ENCODE results near the gene DENND5B.
"Not testable (repeated sequence)": the region's sequence is repeated elsewhere in the genome, so short reads cannot be mapped to it uniquely, and the experiment has no call there.

DENND5B gene

DNA sequence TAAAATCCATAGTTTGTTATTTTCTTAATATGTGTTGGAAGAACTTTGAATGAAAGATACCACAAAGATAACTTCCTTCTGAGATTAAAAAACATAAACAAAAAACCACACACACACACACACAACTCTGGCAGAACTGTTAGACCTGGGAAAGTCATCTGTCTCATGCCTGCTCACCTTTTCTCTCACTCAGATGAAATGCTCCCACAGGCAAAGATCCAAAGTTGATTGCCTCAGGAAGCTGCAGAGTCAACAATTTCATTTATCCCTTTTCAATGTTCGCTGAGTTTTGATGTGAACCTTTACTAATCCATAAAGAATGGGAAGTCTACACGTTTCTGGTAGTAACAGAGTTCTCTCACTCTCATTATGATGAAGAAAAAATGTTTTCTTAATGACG lies 112.0 kb downstream of the DENND5B start:
- H2AFZ ChIP-seq (ENCODE audit: low read depth, low read length) = no peak overlapping the region
- no peak overlapping the region for H3K4me3 ChIP-seq (ENCODE audit: low read length)
- H3K4me1 ChIP-seq (ENCODE audit: low read length) = peaks cover 14% of the 10 kb centered on the region
- H3K27ac ChIP-seq (ENCODE audit: low read length) = no peak overlapping the region
- TF ChIP-seq EZH2phosphoT487 (IDR thresholded peaks at IDR 0.05; ENCODE audit: low read depth) = no peak
- TF ChIP-seq, protein P1, sequence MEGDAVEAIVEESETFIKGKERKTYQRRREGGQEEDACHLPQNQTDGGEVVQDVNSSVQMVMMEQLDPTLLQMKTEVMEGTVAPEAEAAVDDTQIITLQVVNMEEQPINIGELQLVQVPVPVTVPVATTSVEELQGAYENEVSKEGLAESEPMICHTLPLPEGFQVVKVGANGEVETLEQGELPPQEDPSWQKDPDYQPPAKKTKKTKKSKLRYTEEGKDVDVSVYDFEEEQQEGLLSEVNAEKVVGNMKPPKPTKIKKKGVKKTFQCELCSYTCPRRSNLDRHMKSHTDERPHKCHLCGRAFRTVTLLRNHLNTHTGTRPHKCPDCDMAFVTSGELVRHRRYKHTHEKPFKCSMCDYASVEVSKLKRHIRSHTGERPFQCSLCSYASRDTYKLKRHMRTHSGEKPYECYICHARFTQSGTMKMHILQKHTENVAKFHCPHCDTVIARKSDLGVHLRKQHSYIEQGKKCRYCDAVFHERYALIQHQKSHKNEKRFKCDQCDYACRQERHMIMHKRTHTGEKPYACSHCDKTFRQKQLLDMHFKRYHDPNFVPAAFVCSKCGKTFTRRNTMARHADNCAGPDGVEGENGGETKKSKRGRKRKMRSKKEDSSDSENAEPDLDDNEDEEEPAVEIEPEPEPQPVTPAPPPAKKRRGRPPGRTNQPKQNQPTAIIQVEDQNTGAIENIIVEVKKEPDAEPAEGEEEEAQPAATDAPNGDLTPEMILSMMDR (IDR thresholded peaks at IDR 0.05; ENCODE audit: low read depth, low read length) = no peak
- H4K20me1 ChIP-seq (ENCODE audit: insufficient read depth, low read length) = 0 out of 2 replicates have a peak, but pooled peaks cover 6% of the 10 kb centered on the region
- H3K79me2 ChIP-seq (ENCODE audit: low read length) = no peaks in the 10 kb centered on the region
- H3K27me3 ChIP-seq (ENCODE audit: low read depth, low read length) = no peaks in the 10 kb centered on the region
- H3K9ac ChIP-seq (ENCODE audit: low read length) = no peak overlapping the region
- no peaks in the 10 kb centered on the region for H3K9me3 ChIP-seq (ENCODE audit: insufficient read depth, low read length)
- no peak overlapping the region for H3K4me2 ChIP-seq (ENCODE audit: low read length)
- H3K36me3 ChIP-seq (replicated peaks; ENCODE audit: low read depth, low read length) = peaks cover 12% of the 10 kb centered on the region

DNA sequence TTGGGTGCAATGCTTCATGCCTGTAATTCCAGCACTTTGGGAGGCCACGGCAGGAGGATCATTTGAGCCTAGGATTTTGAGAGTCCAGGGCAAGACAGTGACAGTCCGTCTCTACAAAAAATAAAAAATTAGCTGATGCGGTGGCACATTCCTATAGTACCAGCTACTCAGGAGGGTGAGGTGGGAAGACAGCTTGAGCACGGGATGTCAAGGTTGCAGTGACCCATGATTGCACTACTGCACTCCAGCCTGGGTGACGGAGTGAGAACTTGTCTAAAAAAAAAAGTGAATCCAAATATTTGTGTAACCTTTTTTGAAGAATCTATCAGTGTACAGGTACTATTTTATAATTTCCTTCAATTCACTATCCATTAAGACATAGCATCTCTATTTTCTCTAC lies 112.5 kb downstream of the DENND5B start:
- Histone ChIP-seq H2AFZ (ENCODE audit: low read depth, low read length) (no peak overlapping the region), H3K36me3 (replicated peaks; ENCODE audit: low read depth, low read length) (peaks cover 12% of the 10 kb centered on the region), H3K4me3 (ENCODE audit: low read length) (no peak overlapping the region), H3K4me1 (ENCODE audit: low read length) (peaks cover 14% of the 10 kb centered on the region), H3K79me2 (ENCODE audit: low read length) (no peaks in the 10 kb centered on the region), H3K9me3 (ENCODE audit: insufficient read depth, low read length) (no peaks in the 10 kb centered on the region), H3K27ac (ENCODE audit: low read length) (no peak overlapping the region), H4K20me1 (ENCODE audit: insufficient read depth, low read length) (0 out of 2 replicates have a peak, but pooled peaks cover 6% of the 10 kb centered on the region), H3K9ac (ENCODE audit: low read length) (no peak overlapping the region), H3K27me3 (ENCODE audit: low read depth, low read length) (no peaks in the 10 kb centered on the region), H3K4me2 (ENCODE audit: low read length) (no peak overlapping the region)
- TF ChIP-seq EZH2phosphoT487 (IDR thresholded peaks at IDR 0.05; ENCODE audit: low read depth) = no peak
- TF ChIP-seq, protein P1 (IDR thresholded peaks at IDR 0.05; ENCODE audit: low read depth, low read length) = no peak

DNA sequence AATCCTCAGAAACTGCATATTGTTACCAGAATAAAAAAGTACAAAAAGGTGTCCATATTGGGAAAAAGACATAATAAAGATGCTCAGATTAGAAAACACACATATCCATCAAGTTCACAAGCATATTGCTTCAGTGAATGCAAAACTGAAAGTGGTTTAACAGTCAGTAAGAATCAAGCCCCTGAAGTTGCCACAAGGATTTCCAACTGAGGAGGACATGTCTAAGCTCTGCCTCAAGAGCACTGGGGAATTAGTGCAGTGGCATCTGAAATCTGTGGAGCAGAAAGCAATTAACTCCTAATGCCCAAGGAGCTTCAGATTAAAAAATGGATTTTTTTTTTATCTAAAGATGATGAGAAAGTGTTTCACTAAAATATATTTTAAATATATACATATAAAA lies 113.2 kb downstream of the DENND5B start:
- Histone ChIP-seq H3K4me2 (ENCODE audit: low read length) (no peak overlapping the region), H3K9me3 (ENCODE audit: insufficient read depth, low read length) (no peaks in the 10 kb centered on the region), H3K4me1 (ENCODE audit: low read length) (peaks cover 14% of the 10 kb centered on the region), H3K9ac (ENCODE audit: low read length) (no peak overlapping the region), H3K79me2 (ENCODE audit: low read length) (no peaks in the 10 kb centered on the region), H3K27ac (ENCODE audit: low read length) (no peak overlapping the region), H2AFZ (ENCODE audit: low read depth, low read length) (no peak overlapping the region), H3K36me3 (replicated peaks; ENCODE audit: low read depth, low read length) (peaks cover 12% of the 10 kb centered on the region), H4K20me1 (ENCODE audit: insufficient read depth, low read length) (0 out of 2 replicates have a peak, but pooled peaks cover 6% of the 10 kb centered on the region), H3K27me3 (ENCODE audit: low read depth, low read length) (no peaks in the 10 kb centered on the region), H3K4me3 (ENCODE audit: low read length) (no peak overlapping the region)
- TF ChIP-seq EZH2phosphoT487 (IDR thresholded peaks at IDR 0.05; ENCODE audit: low read depth) = no peak
- TF ChIP-seq, protein P1 (IDR thresholded peaks at IDR 0.05; ENCODE audit: low read depth, low read length) = no peak

DNA sequence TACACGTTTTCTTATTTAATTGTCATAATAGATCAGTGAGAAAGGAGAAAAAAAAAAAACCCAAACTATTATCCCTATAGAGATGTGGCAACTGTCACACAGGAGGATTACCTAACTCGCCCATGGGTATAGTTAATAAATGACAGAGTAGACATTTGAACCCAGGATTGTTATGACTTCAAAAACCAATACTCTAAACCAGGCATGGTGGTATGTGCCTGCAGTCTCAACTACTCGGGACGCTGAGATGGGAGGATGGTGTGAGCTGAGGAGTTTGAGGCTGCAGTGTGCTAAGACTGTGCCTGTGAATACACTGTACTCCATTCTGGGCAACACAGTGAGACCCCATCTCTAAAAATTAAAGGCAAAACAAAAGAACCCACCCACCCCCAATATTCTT lies 114.5 kb downstream of the DENND5B start:
- 0 out of 2 replicates have a peak, but pooled peaks cover 6% of the 10 kb centered on the region for H4K20me1 ChIP-seq (ENCODE audit: insufficient read depth, low read length)
- TF ChIP-seq, protein P1 (IDR thresholded peaks at IDR 0.05; ENCODE audit: low read depth, low read length) = no peak
- TF ChIP-seq EZH2phosphoT487 (IDR thresholded peaks at IDR 0.05; ENCODE audit: low read depth) = no peak
- H3K4me1 ChIP-seq (ENCODE audit: low read length) = peaks cover 14% of the 10 kb centered on the region
- H3K27ac ChIP-seq (ENCODE audit: low read length) = no peak overlapping the region
- no peak overlapping the region for H3K4me3 ChIP-seq (ENCODE audit: low read length)
- H3K4me2 ChIP-seq (ENCODE audit: low read length) = no peak overlapping the region
- no peaks in the 10 kb centered on the region for H3K27me3 ChIP-seq (ENCODE audit: low read depth, low read length)
- no peak overlapping the region for H2AFZ ChIP-seq (ENCODE audit: low read depth, low read length)
- H3K9me3 ChIP-seq (ENCODE audit: insufficient read depth, low read length) = no peaks in the 10 kb centered on the region
- H3K36me3 ChIP-seq (replicated peaks; ENCODE audit: low read depth, low read length) = peaks cover 12% of the 10 kb centered on the region
- H3K79me2 ChIP-seq (ENCODE audit: low read length) = no peaks in the 10 kb centered on the region
- no peak overlapping the region for H3K9ac ChIP-seq (ENCODE audit: low read length)

DNA sequence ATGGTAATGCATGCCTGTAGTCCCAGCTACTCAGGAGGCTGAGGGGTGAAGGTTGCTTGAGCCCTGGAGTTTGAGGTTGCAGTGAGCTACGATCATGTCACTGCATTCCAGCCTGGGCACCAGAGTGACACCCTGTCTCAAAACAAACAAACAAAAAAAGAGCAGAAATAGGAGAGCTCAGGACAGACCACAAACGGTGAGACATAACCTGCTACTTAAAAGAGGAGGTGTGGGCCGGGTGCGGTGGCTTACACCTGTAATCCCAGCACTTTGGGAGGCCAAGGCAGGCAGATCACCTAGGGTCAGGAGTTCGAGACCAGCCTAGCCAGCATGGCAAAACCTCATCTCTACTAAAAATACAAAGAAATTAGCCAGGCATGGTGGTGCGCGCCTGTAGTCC lies 115.3 kb downstream of the DENND5B start:
- not testable (repeated sequence) for H4K20me1 ChIP-seq (ENCODE audit: insufficient read depth, low read length); H3K9me3 ChIP-seq (ENCODE audit: insufficient read depth, low read length); H3K79me2 ChIP-seq (ENCODE audit: low read length); H3K4me3 ChIP-seq (ENCODE audit: low read length); H2AFZ ChIP-seq (ENCODE audit: low read depth, low read length); H3K27me3 ChIP-seq (ENCODE audit: low read depth, low read length); H3K27ac ChIP-seq (ENCODE audit: low read length); H3K9ac ChIP-seq (ENCODE audit: low read length); H3K4me2 ChIP-seq (ENCODE audit: low read length)
- Histone ChIP-seq H3K4me1 (ENCODE audit: low read length) (peaks cover 14% of the 10 kb centered on the region), H3K36me3 (replicated peaks; ENCODE audit: low read depth, low read length) (peaks cover 12% of the 10 kb centered on the region)
